Chondrocyte (in vitro differentiated cells): ENCODE data around the gene NRDE2. TPM values are rescaled to one million over a fixed set of nuclear protein-coding genes. Genes with fewer than 3 reads are reported as not detected.

Experiments
- DNase-seq: peaks from one replicate; pipeline ENCODE4 v3.0.0; 2021; ENCODE audit warnings: mixed read lengths, low spot score
- H3K27ac Mint-ChIP-seq: one replicate; pipeline ENCODE4 v1.8.0; 2021; ENCODE audit warnings: mild to moderate bottlenecking, moderate library complexity, mixed read lengths; ENCODE audit not compliant: unreplicated experiment
- H3K27me3 Mint-ChIP-seq: 2 replicates; pipeline ENCODE4 v1.8.0; 2021; ENCODE audit warnings: low read depth, mixed read lengths
- H3K36me3 Mint-ChIP-seq: 2 replicates; pipeline ENCODE4 v1.8.0; 2021; ENCODE audit warnings: low read depth, mixed read lengths
- H3K4me1 Mint-ChIP-seq: 2 replicates; pipeline ENCODE4 v1.8.0; 2021; ENCODE audit warnings: low read depth, mild to moderate bottlenecking, mixed read lengths
- H3K4me3 Mint-ChIP-seq: one replicate; pipeline ENCODE4 v1.8.0; 2021; ENCODE audit warnings: mild to moderate bottlenecking, moderate library complexity, mixed read lengths; ENCODE audit not compliant: unreplicated experiment
- H3K9me3 Mint-ChIP-seq: 2 replicates; pipeline ENCODE4 v1.8.0; 2021; ENCODE audit warnings: low read depth, mixed read lengths
- CTCF ChIP-seq: fragments of 200-600 bp; sonication (generic); IDR thresholded peaks from 2 replicates; pipeline ENCODE4 v1.5.0; 2021; ENCODE audit warnings: antibody characterized with exemption, mild to moderate bottlenecking, moderate library complexity
- total RNA-seq: library from RNA; stranded (reverse); gene quantifications from 3 replicates; pipeline ENCODE4 v1.2.1, GENCODE V29; 2021

The NRDE2 gene
- total RNA-seq, 1 donor from 2014 or later = 16.1 TPM

GRCh38 chr14:90272523-90272922 is 59.2 kb downstream of the NRDE2 start:
- no peak for DNase-seq
- H3K4me1 Mint-ChIP-seq = peaks cover 43% of the 10 kb centered on the region
- H3K9me3 Mint-ChIP-seq = no peaks in the 10 kb centered on the region
- H3K27ac Mint-ChIP-seq = no peak overlapping the region
- no peak for TF ChIP-seq CTCF
- peaks cover 22% of the 10 kb centered on the region for H3K36me3 Mint-ChIP-seq
- no peaks in the 10 kb centered on the region for H3K27me3 Mint-ChIP-seq
- no peak overlapping the region for H3K4me3 Mint-ChIP-seq

DNA sequence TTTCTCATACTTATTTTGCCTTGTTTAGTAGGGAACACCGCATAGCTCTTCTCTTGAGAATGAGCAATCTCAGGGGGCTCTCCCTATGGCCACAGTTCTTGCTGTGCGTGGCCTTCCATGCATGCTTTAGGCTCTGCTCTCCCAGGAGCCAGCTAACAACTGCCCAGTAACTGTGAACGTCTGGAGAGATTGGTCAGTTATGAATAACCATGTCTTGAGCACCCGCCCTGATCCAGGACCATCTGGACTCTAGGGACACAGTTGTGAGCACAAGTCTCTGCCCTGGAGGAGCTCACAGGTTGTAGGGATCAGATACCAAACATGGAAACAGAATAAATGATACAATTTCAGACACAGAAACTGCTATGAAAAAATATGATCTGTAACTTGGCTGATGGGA is 63.3 kb downstream of the NRDE2 start:
- DNase-seq = peak; percentile 14
- Mint-ChIP-seq H3K36me3 (peaks cover 34% of the 10 kb centered on the region), H3K4me3 (no peak overlapping the region), H3K9me3 (no peaks in the 10 kb centered on the region), H3K4me1 (peaks cover 4% of the 10 kb centered on the region), H3K27ac (no peak overlapping the region), H3K27me3 (no peaks in the 10 kb centered on the region)
- no peak for TF ChIP-seq CTCF

DNA sequence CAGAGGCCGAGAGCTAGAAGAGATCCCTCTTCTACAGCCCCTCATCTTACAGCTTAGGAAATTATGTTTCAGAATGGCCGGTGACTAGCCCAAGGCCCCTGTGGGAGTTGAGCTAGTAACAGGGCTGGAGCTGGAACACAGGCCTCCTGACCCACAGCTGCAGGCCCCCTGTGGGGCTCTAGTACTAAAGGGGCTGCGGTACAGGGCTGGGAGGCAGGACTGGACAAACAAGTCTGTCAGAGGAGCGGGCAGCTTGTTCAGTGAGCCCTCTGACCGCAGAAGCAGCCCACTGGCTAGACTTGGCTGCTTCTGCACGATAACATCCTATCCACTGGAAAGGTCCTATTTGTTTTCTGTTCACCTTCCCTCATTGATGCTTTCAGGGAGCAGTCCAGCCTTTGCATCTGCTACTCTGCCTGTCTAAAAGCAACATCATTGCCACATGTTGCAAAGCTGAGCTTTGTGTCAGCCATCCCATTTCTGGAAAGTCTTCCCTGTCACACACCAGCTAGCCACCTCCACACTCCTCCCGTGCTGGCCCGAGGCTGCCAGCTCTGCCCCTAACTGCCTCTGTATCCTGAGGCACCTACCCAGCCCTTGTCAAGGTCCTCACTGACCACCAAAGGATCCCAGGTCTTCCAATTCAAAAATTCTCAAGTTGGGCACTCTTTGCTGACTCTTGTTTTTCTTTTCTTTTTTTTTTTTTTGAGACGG is 65.1 kb downstream of the NRDE2 start:
- peaks cover 31% of the 10 kb centered on the region for H3K36me3 Mint-ChIP-seq
- DNase-seq = peak; percentile 59
- no peak overlapping the region for H3K27ac Mint-ChIP-seq
- TF ChIP-seq CTCF = no peak
- H3K27me3 Mint-ChIP-seq = no peaks in the 10 kb centered on the region
- no peak overlapping the region for H3K4me3 Mint-ChIP-seq
- H3K9me3 Mint-ChIP-seq = no peaks in the 10 kb centered on the region
- no peaks in the 10 kb centered on the region for H3K4me1 Mint-ChIP-seq

DNA sequence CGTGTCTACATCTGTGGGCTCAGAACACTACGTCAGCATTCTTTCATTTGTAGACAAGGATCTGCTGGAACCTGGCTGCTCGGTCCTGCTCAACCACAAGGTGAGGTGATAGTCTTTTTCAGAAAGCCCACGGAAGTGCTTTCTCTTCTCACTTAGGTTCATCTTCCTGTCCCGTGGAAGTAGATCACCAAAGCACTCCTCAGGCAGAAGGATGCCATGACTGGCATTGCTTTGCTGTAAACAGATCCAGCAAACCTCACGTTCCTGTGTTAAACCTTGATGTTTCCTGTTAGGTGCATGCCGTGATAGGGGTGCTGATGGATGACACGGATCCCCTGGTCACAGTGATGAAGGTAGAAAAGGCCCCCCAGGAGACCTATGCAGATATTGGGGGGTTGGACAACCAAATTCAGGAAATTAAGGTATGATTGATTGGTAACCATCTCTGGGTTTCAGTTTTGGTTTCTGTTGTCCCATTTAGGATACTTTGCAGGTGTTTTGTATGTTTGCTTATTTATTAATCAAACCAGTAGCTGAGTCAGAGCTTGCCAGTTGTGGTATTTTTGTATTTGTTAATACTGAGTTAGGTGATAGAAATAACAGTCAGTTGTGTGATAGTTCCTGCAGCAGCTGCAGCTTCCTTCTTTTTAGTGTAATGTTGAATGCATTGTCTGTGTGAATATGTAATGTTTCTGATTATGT is 67.8 kb downstream of the NRDE2 start:
- no peak for DNase-seq
- Mint-ChIP-seq H3K27me3 (no peaks in the 10 kb centered on the region), H3K4me3 (no peak overlapping the region), H3K27ac (no peak overlapping the region), H3K4me1 (no peaks in the 10 kb centered on the region), H3K36me3 (peaks cover 32% of the 10 kb centered on the region), H3K9me3 (no peaks in the 10 kb centered on the region)
- TF ChIP-seq CTCF = no peak

DNA sequence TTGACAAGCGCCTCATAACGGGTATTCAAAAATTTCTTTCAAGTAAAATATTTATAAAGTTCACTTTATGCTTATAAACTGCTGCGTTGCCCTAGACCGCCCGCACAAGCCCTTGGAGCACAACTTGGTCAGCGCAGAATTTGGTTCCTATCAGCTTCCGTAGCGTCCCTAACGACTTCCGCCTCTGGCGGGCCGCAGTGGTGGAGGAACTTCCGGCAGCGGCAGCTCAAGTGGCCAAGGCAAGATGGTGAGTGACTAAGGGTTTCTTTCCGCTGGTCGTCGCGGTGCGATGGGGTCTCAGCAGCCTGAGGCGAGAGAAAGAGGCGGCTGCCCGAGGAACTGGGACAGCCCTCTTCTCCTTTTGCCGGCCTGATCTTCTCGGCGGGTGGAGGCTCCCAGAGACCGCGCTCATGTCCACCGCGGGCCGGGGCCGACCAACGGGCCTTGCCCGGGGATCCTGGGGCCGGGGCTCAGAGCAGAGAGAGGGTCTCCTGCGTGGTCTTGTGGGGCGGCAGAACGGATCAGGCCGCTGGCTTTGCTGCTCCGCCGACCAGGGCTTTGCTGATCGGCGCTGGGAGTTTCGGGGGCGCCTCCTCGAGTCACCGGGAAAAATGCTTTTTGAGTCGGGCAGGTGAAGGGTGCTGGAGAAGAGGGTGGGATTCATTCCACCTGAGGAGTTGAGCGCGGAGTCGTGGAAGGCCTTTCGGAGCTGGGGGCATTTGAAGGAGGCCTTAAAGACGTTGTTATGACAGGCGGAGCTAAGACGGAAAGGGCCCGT is 75.2 kb downstream of the NRDE2 start, which contains the start of gene PSMC1:
Gene PSMC1 (plus strand): TSS at position 200 of the 778 bp plus-strand sequence. CDS start 45 bp downstream, at position 245.
- Mint-ChIP-seq H3K9me3 (no peaks in the 10 kb centered on the region), H3K36me3 (peaks cover 17% of the 10 kb centered on the region), H3K27me3 (peaks cover 4% of the 10 kb centered on the region), H3K27ac (peak within 1 kb of the TSS; percentile 97), H3K4me3 (peak within 1 kb of the TSS; percentile 93), H3K4me1 (peaks cover 27% of the 10 kb centered on the region)
- no peak for DNase-seq
- peak; percentile 30 for TF ChIP-seq CTCF
